ENCODE results near the gene SEZ6L. TPM values are rescaled to one million over a fixed set of nuclear protein-coding genes. Genes with fewer than 3 reads are reported as not detected.

SEZ6L gene
- total RNA-seq, 4 donors from 2014 or later, result 0.10 to 0.13 TPM; not detected in 2

DNA sequence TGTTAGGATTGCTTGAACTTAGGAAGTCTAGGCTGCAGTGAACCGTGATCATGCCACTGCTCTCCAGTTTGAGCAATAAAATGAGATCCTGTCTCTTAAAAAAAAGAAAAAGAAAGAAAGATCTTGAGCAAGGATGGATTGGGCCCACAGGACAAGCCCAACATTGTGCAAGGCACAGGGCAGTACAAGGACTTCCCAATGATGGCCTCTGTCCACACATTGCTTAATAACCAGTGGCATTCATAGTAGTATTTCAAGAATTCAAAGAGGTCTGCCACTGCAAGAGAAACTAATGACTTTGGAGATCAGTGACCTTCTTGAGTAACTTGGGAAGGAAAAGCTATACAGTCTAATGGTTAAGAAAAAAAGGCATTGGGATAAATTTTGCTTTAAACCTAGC is 44.6 kb downstream of the SEZ6L start:
- Histone ChIP-seq H3K36me3 (no peaks in the 10 kb centered on the region), H3K4me3 (no peak overlapping the region), H3K4me1 (peaks cover 0 to 3% of the 10 kb centered on the region in 2 donors), H3K27ac (no peak overlapping the region), H3K9me3 (no peaks in the 10 kb centered on the region), H3K27me3 (no peaks in the 10 kb centered on the region)
- TF ChIP-seq, protein P1, sequence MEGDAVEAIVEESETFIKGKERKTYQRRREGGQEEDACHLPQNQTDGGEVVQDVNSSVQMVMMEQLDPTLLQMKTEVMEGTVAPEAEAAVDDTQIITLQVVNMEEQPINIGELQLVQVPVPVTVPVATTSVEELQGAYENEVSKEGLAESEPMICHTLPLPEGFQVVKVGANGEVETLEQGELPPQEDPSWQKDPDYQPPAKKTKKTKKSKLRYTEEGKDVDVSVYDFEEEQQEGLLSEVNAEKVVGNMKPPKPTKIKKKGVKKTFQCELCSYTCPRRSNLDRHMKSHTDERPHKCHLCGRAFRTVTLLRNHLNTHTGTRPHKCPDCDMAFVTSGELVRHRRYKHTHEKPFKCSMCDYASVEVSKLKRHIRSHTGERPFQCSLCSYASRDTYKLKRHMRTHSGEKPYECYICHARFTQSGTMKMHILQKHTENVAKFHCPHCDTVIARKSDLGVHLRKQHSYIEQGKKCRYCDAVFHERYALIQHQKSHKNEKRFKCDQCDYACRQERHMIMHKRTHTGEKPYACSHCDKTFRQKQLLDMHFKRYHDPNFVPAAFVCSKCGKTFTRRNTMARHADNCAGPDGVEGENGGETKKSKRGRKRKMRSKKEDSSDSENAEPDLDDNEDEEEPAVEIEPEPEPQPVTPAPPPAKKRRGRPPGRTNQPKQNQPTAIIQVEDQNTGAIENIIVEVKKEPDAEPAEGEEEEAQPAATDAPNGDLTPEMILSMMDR (IDR thresholded peaks at IDR 0.05 in 4 of 5, conservative IDR thresholded peaks at IDR 0.05 in 1 of 5), result no peak
- no peak for TF ChIP-seq POLR2A (IDR thresholded peaks at IDR 0.05)
- no peak for ATAC-seq
- intact Hi-C loops (cut with DNase I; ENCODE audit: low total_unique reads) (no loop called here), in situ Hi-C loops (cut with MboI; ENCODE audit: low sequenced_read_pairs in 4 of 4) (no loop called here)
- no peak for DNase-seq

DNA sequence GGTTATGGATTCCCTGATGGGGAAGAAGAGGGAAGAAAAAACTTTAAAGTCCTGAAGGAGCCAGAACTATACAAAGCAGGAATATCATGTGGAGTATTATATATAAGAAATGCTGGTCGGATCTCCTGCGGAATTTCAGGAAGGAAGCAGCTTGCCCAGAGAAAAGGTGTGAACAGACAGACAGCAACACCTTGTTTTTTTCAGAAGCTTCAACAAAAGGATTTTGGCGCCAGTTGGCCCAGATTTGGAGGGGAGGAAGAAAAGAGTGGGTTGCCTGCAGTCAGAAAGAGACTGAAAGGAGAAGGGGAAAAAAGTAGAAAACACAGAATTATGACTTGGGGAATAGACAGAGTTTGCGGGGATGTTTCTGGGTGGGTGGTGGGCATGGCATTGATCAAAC is 45.2 kb downstream of the SEZ6L start:
- ATAC-seq, result no peak
- peaks cover 0 to 3% of the 10 kb centered on the region in 2 donors for H3K4me1 ChIP-seq
- intact Hi-C loops (cut with DNase I; ENCODE audit: low total_unique reads), result no loop called here
- no peak overlapping the region for H3K4me3 ChIP-seq
- H3K9me3 ChIP-seq, result no peaks in the 10 kb centered on the region
- no peak for DNase-seq
- H3K27me3 ChIP-seq, result no peaks in the 10 kb centered on the region
- in situ Hi-C loops (cut with MboI; ENCODE audit: low sequenced_read_pairs in 4 of 4), result no loop called here
- no peaks in the 10 kb centered on the region for H3K36me3 ChIP-seq
- no peak for TF ChIP-seq POLR2A (IDR thresholded peaks at IDR 0.05)
- H3K27ac ChIP-seq, result no peak overlapping the region

DNA sequence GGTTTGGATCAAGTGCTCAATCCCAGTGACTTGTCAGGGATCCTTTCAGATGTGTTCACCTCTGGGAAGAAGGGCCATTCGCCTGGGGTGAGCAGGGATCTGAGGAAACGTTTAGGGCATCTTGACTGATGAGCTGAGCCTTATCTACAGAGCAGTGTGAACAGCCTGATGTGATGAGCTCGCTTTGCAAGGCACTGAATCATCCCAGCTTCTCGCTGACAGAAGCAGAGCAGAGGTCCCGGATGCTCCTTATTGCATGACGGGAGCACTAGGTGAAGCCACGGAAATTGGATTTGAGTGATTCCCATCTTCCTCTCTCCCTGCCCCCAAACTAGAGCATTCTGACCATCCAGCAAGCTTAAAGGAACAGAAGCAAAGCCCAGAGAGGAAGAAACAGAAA is 46.5 kb downstream of the SEZ6L start:
- H3K9me3 ChIP-seq, result no peaks in the 10 kb centered on the region
- no peaks in the 10 kb centered on the region for H3K27me3 ChIP-seq
- no peak overlapping the region for H3K4me3 ChIP-seq
- intact Hi-C loops (cut with DNase I; ENCODE audit: low total_unique reads) (no loop called here), in situ Hi-C loops (cut with MboI; ENCODE audit: low sequenced_read_pairs in 4 of 4) (no loop called here)
- H3K36me3 ChIP-seq, result no peaks in the 10 kb centered on the region
- peaks cover 0 to 3% of the 10 kb centered on the region in 2 donors for H3K4me1 ChIP-seq
- ATAC-seq (no peak), DNase-seq (no peak)
- no peak for TF ChIP-seq POLR2A (IDR thresholded peaks at IDR 0.05)
- TF ChIP-seq, protein P1 (IDR thresholded peaks at IDR 0.05 in 4 of 5, conservative IDR thresholded peaks at IDR 0.05 in 1 of 5), result no peak
- H3K27ac ChIP-seq, result no peak overlapping the region

DNA sequence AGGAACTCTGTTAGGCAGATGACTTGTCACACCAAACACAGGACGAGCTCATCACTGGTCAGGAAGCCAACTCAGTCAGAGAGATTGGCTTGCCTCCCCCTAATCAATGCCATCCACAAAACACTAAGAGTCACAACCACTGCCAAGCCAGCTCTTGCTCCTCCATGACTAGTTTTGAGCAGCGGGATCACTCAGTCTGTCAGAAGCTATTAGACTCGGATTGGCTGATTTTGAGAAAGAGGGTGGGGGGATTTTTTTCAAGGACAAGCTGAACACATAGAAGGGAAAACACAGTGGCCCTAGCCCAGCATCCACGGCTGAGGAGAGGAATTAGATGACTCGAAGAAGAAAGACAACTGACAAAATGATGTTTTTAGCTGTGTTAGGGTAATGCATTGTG is 55.9 kb downstream of the SEZ6L start:
- DNase-seq (no peak), ATAC-seq (no peak)
- H3K27ac ChIP-seq, result no peak overlapping the region
- H3K27me3 ChIP-seq, result no peaks in the 10 kb centered on the region
- H3K4me3 ChIP-seq, result no peak overlapping the region
- H3K4me1 ChIP-seq, result peaks cover 26 to 28% of the 10 kb centered on the region in 2 donors
- intact Hi-C loops (cut with DNase I; ENCODE audit: low total_unique reads), result loop anchor here (10.0 kb wide), 1 partner anchor 60 kb away; no protein-coding TSS in a partner anchor
- TF ChIP-seq POLR2A (IDR thresholded peaks at IDR 0.05), result no peak
- TF ChIP-seq, protein P1 (IDR thresholded peaks at IDR 0.05 in 4 of 5, conservative IDR thresholded peaks at IDR 0.05 in 1 of 5), result no peak
- no peaks in the 10 kb centered on the region for H3K9me3 ChIP-seq
- no peaks in the 10 kb centered on the region for H3K36me3 ChIP-seq
- in situ Hi-C loops (cut with MboI; ENCODE audit: low sequenced_read_pairs in 4 of 4), result no loop called here

DNA sequence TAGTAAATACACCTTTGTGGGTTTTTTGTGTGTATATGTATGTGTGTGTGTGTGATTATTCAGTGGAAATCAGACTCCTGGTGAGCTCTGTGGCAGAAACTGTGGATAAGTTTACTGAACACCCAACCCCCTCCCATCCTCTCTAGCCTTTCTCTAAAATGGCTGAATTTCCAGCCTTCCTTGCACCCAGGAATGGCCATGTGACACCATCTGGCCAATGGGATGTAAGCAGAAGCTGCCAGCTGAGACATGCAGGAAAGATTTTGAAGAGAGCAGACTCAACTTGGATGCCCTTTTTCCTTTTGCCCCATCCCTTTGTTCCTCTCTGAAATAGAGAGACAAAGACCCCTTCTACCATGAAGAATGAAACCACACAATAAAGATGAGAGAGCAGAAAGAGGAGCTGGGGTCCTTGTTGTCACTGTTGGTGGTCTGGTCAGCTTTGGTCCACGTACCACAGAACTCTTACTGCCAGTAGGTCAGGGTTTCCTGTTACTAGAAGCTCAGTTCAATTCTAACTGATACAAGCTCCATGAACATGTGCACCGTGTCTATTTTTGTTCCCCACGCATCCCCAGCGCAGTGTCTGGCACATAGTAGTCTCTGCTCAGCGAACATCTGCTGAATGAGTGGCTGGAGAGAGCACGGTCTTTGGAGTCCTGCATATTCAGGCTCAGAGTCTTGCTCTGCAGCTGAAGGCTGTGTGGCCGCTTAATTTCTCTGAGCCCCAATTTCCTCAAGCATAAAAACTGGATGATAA is 57.5 kb downstream of the SEZ6L start:
- peak overlapping the region in 2 of 4 donors; percentile 16 to 42 for H3K27ac ChIP-seq
- peaks cover 41 to 43% of the 10 kb centered on the region in 2 donors for H3K4me1 ChIP-seq
- in situ Hi-C loops (cut with MboI; ENCODE audit: low sequenced_read_pairs in 4 of 4) (no loop called here), intact Hi-C loops (cut with DNase I; ENCODE audit: low total_unique reads) (loop anchor here (10.0 kb wide), 1 partner anchor 58 kb away; no protein-coding TSS in a partner anchor)
- DNase-seq (peak in 1 of 2 donors; percentile 9), ATAC-seq (peak; percentile 38 to 47)
- H3K27me3 ChIP-seq, result no peaks in the 10 kb centered on the region
- no peaks in the 10 kb centered on the region for H3K9me3 ChIP-seq
- H3K4me3 ChIP-seq, result no peak overlapping the region
- no peaks in the 10 kb centered on the region for H3K36me3 ChIP-seq
- TF ChIP-seq, protein P1 (IDR thresholded peaks at IDR 0.05 in 4 of 5, conservative IDR thresholded peaks at IDR 0.05 in 1 of 5), result no peak
- TF ChIP-seq POLR2A (IDR thresholded peaks at IDR 0.05), result no peak
